SKM-1 (cell line): ENCODE measurements around the gene ABHD17B.

ENCODE experiments used
- DNase-seq: peaks from one replicate; lab custom pipeline; 2025; ENCODE audit not compliant: unreplicated experiment; lab: John Stamatoyannopoulos, UW

The ABHD17B gene

DNA sequence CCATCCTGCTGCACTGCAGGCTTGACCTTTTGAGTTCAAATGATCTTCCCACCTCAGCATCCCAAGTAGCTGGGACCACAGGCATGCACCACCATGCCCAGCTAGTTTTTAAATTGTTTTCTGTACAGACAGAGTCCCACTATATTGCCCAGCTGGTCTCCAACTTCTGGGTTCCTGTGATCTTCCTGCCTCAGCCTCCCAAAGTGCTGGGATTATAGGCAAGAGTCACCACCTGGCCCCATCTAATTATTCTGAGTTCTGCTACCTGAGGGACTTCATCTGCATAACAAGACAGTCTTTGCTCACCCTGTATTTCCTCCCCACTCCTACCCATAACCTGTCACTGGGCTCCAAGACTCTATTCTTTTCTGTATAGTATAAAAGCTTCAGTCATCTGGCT is 88.1 kb downstream of the ABHD17B start:
- no peak for DNase-seq

- DNase-seq = no peak
Measured at GRCh38 chr9:71822456-71822855, 88.5 kb downstream of the ABHD17B start.

GRCh38 chr9:71821405-71821804 is 89.6 kb downstream of the ABHD17B start:
- no peak for DNase-seq

GRCh38 chr9:71820403-71820921 is 90.5 kb downstream of the ABHD17B start:
- DNase-seq = no peak

- DNase-seq = no peak
Measured at GRCh38 chr9:71819115-71819739, 91.8 kb downstream of the ABHD17B start.

DNA sequence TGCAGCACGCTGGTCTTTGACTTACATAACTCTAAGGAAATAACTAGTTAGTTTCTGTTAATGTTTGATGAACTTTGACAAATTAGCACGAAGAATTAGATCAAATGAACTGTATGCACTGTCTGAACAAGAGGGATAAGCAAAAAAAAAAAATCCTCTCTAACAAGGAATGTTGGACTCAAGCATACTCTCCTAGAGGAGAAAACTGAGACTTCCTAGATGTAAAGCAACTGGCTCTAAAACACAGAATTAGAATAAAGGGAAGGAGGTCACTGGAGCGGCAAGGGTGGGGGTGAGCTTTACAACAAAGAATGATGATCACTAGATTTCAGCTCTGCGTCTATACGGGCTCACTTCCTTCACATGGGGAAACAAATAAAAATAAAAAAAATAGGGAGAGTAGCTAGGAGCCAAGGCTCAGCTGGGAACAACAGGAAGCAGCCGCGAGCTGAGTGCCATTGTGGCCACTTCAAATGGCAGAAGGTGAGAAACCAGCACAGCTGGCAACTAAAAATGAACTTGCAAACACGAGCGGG is 94.0 kb downstream of the ABHD17B start:
- no peak for DNase-seq
